Calu3 (cell line): ENCODE results near the gene NMT1. TPM values are rescaled to one million over a fixed set of nuclear protein-coding genes. Genes with fewer than 3 reads are reported as not detected.

Source experiments
- BruUV-seq: library from RNA; stranded (reverse); fragments of 400-500 nt; replicated peaks from 2 replicates; lab custom pipeline; 2021; lab: Mats Ljungman, UMichigan
- CTCF ChIA-PET: fragments of 300-600 bp; sonication (Branson Sonifier 250); formaldehyde crosslinking; loops from one replicate; lab custom pipeline; 2022; ENCODE audit warnings: antibody characterized with exemption; lab: Charles Lee
- DNase-seq: peaks from one replicate; pipeline ENCODE4 v3.0.0; 2022
- H3K27ac Mint-ChIP-seq: one replicate; pipeline ENCODE4 v1.8.0; 2022; ENCODE audit warnings: mixed read lengths; ENCODE audit not compliant: unreplicated experiment
- H3K27me3 Mint-ChIP-seq: one replicate; pipeline ENCODE4 v1.8.0; 2022; ENCODE audit warnings: mixed read lengths; ENCODE audit not compliant: unreplicated experiment
- H3K36me3 Mint-ChIP-seq: one replicate; pipeline ENCODE4 v1.8.0; 2022; ENCODE audit warnings: mild to moderate bottlenecking, moderate library complexity, mixed read lengths; ENCODE audit not compliant: insufficient read depth, unreplicated experiment
- H3K4me1 Mint-ChIP-seq: one replicate; pipeline ENCODE4 v1.8.0; 2022; ENCODE audit warnings: mild to moderate bottlenecking, low read depth, mixed read lengths; ENCODE audit not compliant: unreplicated experiment
- H3K4me3 Mint-ChIP-seq: one replicate; pipeline ENCODE4 v1.8.0; 2022; ENCODE audit warnings: mild to moderate bottlenecking, low read depth, moderate library complexity, mixed read lengths; ENCODE audit not compliant: unreplicated experiment
- H3K9me3 Mint-ChIP-seq: one replicate; pipeline ENCODE4 v1.8.0; 2022; ENCODE audit warnings: low read depth, mixed read lengths; ENCODE audit not compliant: unreplicated experiment
- CTCF ChIP-seq: fragments of 200-600 bp; IDR thresholded peaks from one replicate; pipeline ENCODE4 v1.8.0; 2022; ENCODE audit warnings: antibody characterized with exemption; ENCODE audit not compliant: unreplicated experiment
- intact Hi-C: fragments of 100-400 bp; cut with micrococcal nuclease; formaldehyde crosslinking; loops from one replicate; pipeline ENCODE4 v1.10.0; 2022; ENCODE audit not compliant: unreplicated experiment
- total RNA-seq: library from RNA; stranded (reverse); gene quantifications from 2 replicates; pipeline ENCODE4 v1.2.3, GENCODE V29; 2022

The NMT1 gene
- total RNA-seq, 1 experiment from 2014 or later: 185 TPM

GRCh38 chr17:45038728-45039634, 22.1 kb upstream of the NMT1 start:
- DNase-seq: no peak
- Mint-ChIP-seq H3K9me3 (no peaks in the 10 kb centered on the region), H3K36me3 (peaks cover 4% of the 10 kb centered on the region), H3K4me1 (peaks cover 20% of the 10 kb centered on the region), H3K4me3 (no peak overlapping the region), H3K27me3 (no peaks in the 10 kb centered on the region), H3K27ac (no peak overlapping the region)
- CTCF ChIA-PET: interaction anchor here (0.5 to 1.2 kb wide), 3 partner anchors 10 to 105 kb away, joined by 3 to 4 read pairs (median 3); no protein-coding TSS in a partner anchor
- BruUV-seq: no TSS peak
- no peak for TF ChIP-seq CTCF
- intact Hi-C loops: no loop called here

GRCh38 chr17:45040459-45040858, 20.7 kb upstream of the NMT1 start:
- H3K4me3 Mint-ChIP-seq: no peak overlapping the region
- no peaks in the 10 kb centered on the region for H3K9me3 Mint-ChIP-seq
- no peaks in the 10 kb centered on the region for H3K36me3 Mint-ChIP-seq
- no TSS peak for BruUV-seq
- no peak for DNase-seq
- no peak overlapping the region for H3K27ac Mint-ChIP-seq
- intact Hi-C loops: no loop called here
- H3K27me3 Mint-ChIP-seq: no peaks in the 10 kb centered on the region
- CTCF ChIA-PET: interaction anchor here (0.5 to 0.7 kb wide), 4 partner anchors 16 to 592 kb away, joined by 3 to 5 read pairs (median 4); no protein-coding TSS in a partner anchor
- H3K4me1 Mint-ChIP-seq: peaks cover 20% of the 10 kb centered on the region
- TF ChIP-seq CTCF: no peak

- Mint-ChIP-seq H3K9me3 (no peaks in the 10 kb centered on the region), H3K4me1 (peaks cover 20% of the 10 kb centered on the region), H3K36me3 (no peaks in the 10 kb centered on the region), H3K4me3 (no peak overlapping the region), H3K27me3 (no peaks in the 10 kb centered on the region), H3K27ac (no peak overlapping the region)
- intact Hi-C loops: no loop called here
- no peak for DNase-seq
- no peak for TF ChIP-seq CTCF
- CTCF ChIA-PET: interaction anchor here (0.7 to 1.0 kb wide), 3 partner anchors 123 to 187 kb away, joined by 3 read pairs; no protein-coding TSS in a partner anchor
- no TSS peak for BruUV-seq
Measured at GRCh38 chr17:45042346-45043120, 18.6 kb upstream of the NMT1 start.

GRCh38 chr17:45043813-45044540, 17.1 kb upstream of the NMT1 start:
- Mint-ChIP-seq H3K4me3 (no peak overlapping the region), H3K27ac (no peak overlapping the region), H3K4me1 (peaks cover 20% of the 10 kb centered on the region), H3K9me3 (no peaks in the 10 kb centered on the region), H3K36me3 (peaks cover 6% of the 10 kb centered on the region), H3K27me3 (no peaks in the 10 kb centered on the region)
- no TSS peak for BruUV-seq
- intact Hi-C loops: no loop called here
- CTCF ChIA-PET: interaction anchor here (0.7 kb wide), 1 partner anchor 154 kb away, joined by 6 read pairs; no protein-coding TSS in a partner anchor
- TF ChIP-seq CTCF: no peak
- DNase-seq: no peak
